Left lung (tissue), 10 donors: ENCODE measurements around the gene CASP10. TPM values are rescaled to one million over a fixed set of nuclear protein-coding genes. Genes with fewer than 3 reads are reported as not detected.

Experiments
- ATAC-seq: fragments of 200-7000 bp; cut with Tn5 transposase; one replicate; pipeline ENCODE4 v1.9.1; 2020; ENCODE audit warnings: moderate library complexity
- DNase-seq, 4 donors: peaks; one replicate each; pipeline ENCODE4 v3.0.0-alpha.2; 2013 to 2020
- H3K27ac ChIP-seq, 2 donors: fragments of 200-600 bp; sonication (generic) in 1 of 2; one replicate each; pipeline versions ENCODE4 v1.5.0 to v1.8.0; 2020 to 2021
- H3K27me3 ChIP-seq, 2 donors: fragments of 200-600 bp; sonication (generic) in 1 of 2; one replicate each; pipeline versions ENCODE4 v1.5.0 to v1.8.0; 2020 to 2021
- H3K36me3 ChIP-seq, 2 donors: fragments of 200-600 bp; sonication (generic) in 1 of 2; one replicate each; pipeline versions ENCODE4 v1.5.0 to v1.8.0; 2020 to 2021
- H3K4me1 ChIP-seq, 2 donors: fragments of 200-600 bp; one replicate each; pipeline ENCODE4 v1.8.0; 2021
- H3K4me3 ChIP-seq, 2 donors: fragments of 200-600 bp; sonication (generic) in 1 of 2; one replicate each; pipeline versions ENCODE4 v1.5.0 to v1.8.0; 2020 to 2021; ENCODE audit warnings: mild to moderate bottlenecking in 1 of 2
- H3K9me3 ChIP-seq, 2 donors: fragments of 200-600 bp; sonication (generic) in 1 of 2; one replicate each; pipeline versions ENCODE4 v1.5.0 to v1.8.0; 2020 to 2021
- intact Hi-C, 2 donors: fragments of 100-400 bp; cut with DNase I; formaldehyde crosslinking; loops; one replicate each; pipeline versions ENCODE4 v1.11.2 to v1.14.2; 2022
- polyA plus RNA-seq, 6 donors: library from polyadenylated mRNA; unstranded; fragments of 120-200 nt; gene quantifications; one replicate each; pipeline ENCODE4 v1.2.1, GENCODE V29; 2013; ENCODE audit not compliant: insufficient read length in 6 of 6
- total RNA-seq, 2 donors: library from RNA; stranded (reverse); fragmentation: NEBNext Ultra II Directional; extraction: Animal tissue kit (Norgen Biotek cat#: 25700); gene quantifications; one replicate each; pipeline ENCODE4 v1.2.1, GENCODE V29; 2021
- TF ChIP-seq, protein P1 (sequence below), 2 donors: fragments of 200-600 bp; sonication (generic) in 1 of 2; IDR thresholded peaks; one replicate each; pipeline versions ENCODE4 v1.5.0 to v1.8.0; 2021; ENCODE audit warnings: antibody characterized with exemption in 2 of 2
- donor health status: DM: no; HTN: yes; CAD: no.
- donor health status: DM: no; HTN: no; CAD: no.

CASP10 gene
- total and polyA plus RNA-seq, 8 donors = 14.6 to 31.5 (median 17.8) TPM

DNA sequence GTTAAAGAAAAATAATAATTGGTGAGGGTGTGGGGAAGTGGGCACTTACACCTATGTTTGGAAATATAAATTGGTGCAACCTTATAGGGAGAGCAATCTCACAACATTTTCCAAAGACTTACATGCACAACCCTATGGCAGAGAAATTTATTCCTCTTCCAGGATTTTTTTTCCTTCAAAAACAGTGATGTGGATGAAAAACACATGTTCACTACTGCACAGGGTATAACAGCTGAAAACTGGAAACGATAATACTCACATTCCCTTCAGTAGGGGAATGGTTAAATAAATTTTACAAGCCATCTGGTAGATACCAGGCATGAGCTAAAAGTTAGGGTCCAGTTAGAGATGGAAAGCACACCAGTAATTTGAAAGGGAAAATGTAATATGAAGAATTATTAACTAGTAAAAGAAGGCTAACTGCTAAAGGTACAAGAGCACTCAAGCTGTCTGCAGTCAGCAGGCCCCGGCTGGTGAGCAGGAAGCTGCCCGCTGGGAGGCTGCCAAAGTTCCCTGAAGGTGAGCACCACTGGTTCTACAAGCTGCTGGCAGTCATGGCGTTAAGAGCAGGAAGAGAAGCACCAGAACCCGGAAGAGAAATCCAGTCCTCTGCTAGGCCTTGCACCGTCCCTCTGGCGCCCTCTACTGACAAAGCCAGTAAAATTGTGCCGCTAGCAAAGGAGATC is 49.0 kb downstream of the CASP10 start:
- Histone ChIP-seq H3K9me3 (no peaks in the 10 kb centered on the region), H3K4me3 (no peak overlapping the region), H3K4me1 (peaks cover 23 to 77% of the 10 kb centered on the region in 2 donors), H3K36me3 (no peaks in the 10 kb centered on the region), H3K27ac (peak overlapping the region; percentile 52 to 90), H3K27me3 (no peaks in the 10 kb centered on the region)
- TF ChIP-seq, protein P1, sequence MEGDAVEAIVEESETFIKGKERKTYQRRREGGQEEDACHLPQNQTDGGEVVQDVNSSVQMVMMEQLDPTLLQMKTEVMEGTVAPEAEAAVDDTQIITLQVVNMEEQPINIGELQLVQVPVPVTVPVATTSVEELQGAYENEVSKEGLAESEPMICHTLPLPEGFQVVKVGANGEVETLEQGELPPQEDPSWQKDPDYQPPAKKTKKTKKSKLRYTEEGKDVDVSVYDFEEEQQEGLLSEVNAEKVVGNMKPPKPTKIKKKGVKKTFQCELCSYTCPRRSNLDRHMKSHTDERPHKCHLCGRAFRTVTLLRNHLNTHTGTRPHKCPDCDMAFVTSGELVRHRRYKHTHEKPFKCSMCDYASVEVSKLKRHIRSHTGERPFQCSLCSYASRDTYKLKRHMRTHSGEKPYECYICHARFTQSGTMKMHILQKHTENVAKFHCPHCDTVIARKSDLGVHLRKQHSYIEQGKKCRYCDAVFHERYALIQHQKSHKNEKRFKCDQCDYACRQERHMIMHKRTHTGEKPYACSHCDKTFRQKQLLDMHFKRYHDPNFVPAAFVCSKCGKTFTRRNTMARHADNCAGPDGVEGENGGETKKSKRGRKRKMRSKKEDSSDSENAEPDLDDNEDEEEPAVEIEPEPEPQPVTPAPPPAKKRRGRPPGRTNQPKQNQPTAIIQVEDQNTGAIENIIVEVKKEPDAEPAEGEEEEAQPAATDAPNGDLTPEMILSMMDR (IDR thresholded peaks at IDR 0.05) = peak; percentile 84 to 86
- DNase-seq = peak; percentile 83 to 95 (median 92)
- intact Hi-C loops = loop anchor here in 1 of 2 donors (5.0 kb wide), 1 partner anchor 50 kb away; the partner anchor contains the start of gene CASP10
- ATAC-seq = peak; percentile 89

- H3K4me1 ChIP-seq = peaks cover 26 to 77% of the 10 kb centered on the region in 2 donors
- no peaks in the 10 kb centered on the region for H3K9me3 ChIP-seq
- peak overlapping the region in 1 of 2 donors; percentile 56 for H3K4me3 ChIP-seq
- intact Hi-C loops = loop anchor here in 1 of 2 donors (5.0 kb wide), 1 partner anchor 50 kb away; the partner anchor contains the start of gene CASP10
- no peak for DNase-seq
- no peaks in the 10 kb centered on the region for H3K27me3 ChIP-seq
- TF ChIP-seq, protein P1 (IDR thresholded peaks at IDR 0.05) = no peak
- H3K27ac ChIP-seq = peak overlapping the region; percentile 66 to 90
- no peak for ATAC-seq
- H3K36me3 ChIP-seq = no peaks in the 10 kb centered on the region
Observed at GRCh38 chr2:201232467-201232815, 49.5 kb downstream of the CASP10 start.

GRCh38 chr2:201233192-201233811 is 50.4 kb downstream of the CASP10 start:
- Histone ChIP-seq H3K4me3 (peak overlapping the region; percentile 16 to 56), H3K4me1 (peaks cover 26 to 79% of the 10 kb centered on the region in 2 donors), H3K36me3 (no peaks in the 10 kb centered on the region), H3K9me3 (no peaks in the 10 kb centered on the region), H3K27me3 (no peaks in the 10 kb centered on the region), H3K27ac (peak overlapping the region; percentile 66 to 90)
- TF ChIP-seq, protein P1 (IDR thresholded peaks at IDR 0.05) = no peak
- DNase-seq (peak in 2 of 4 donors; percentile 88 to 92), ATAC-seq (peak; percentile 92)
- intact Hi-C loops = loop anchor here in 1 of 2 donors (5.0 kb wide), 1 partner anchor 51 kb away; the partner anchor contains the start of gene CASP10

- peak overlapping the region; percentile 16 to 56 for H3K4me3 ChIP-seq
- TF ChIP-seq, protein P1 (IDR thresholded peaks at IDR 0.05) = no peak
- H3K4me1 ChIP-seq = peaks cover 26 to 76% of the 10 kb centered on the region in 2 donors
- ATAC-seq (no peak), DNase-seq (peak in 1 of 4 donors; percentile 69)
- H3K27ac ChIP-seq = peak overlapping the region; percentile 66 to 90
- no peaks in the 10 kb centered on the region for H3K27me3 ChIP-seq
- H3K9me3 ChIP-seq = no peaks in the 10 kb centered on the region
- no peaks in the 10 kb centered on the region for H3K36me3 ChIP-seq
- intact Hi-C loops = loop anchor here in 1 of 2 donors (5.0 kb wide), 1 partner anchor 52 kb away; the partner anchor contains the start of gene CASP10
Observed at GRCh38 chr2:201233812-201234662, 51.1 kb downstream of the CASP10 start.
